A549 (cell line): Measurements from ENCODE around the gene LRSAM1. TPM values are rescaled to one million over a fixed set of nuclear protein-coding genes. Genes with fewer than 3 reads are reported as not detected.

Source experiments
- ATAC-seq, 2 experiments: fragments of 200-7000 bp in 1 of 2; fragments of >200 bp in 1 of 2; cut with Nextera tagmentation in 1 of 2; cut with Tn5 transposase in 1 of 2; 3 replicates each; pipeline versions ENCODE4 v1.8.0 to v1.9.1; 2018 to 2020; ENCODE audit warnings: mild to moderate bottlenecking in 1 of 2, moderate library complexity in 1 of 2
- CTCF ChIA-PET: fragments of 300-600 bp; sonication (Branson Sonifier 250); formaldehyde crosslinking; extraction: SDS; loops from one replicate; lab custom pipeline; 2021; ENCODE audit warnings: antibody characterized with exemption, inconsistent platforms; lab: Yijun Ruan, JAX
- POLR2A ChIA-PET: fragments of 350-600 bp; formaldehyde crosslinking; extraction: SDS; loops from one replicate; lab custom pipeline; 2021; ENCODE audit warnings: antibody characterized with exemption, inconsistent platforms; lab: Yijun Ruan, JAX
- DNase-seq, 2 experiments: peaks; one replicate each; pipeline versions ENCODE4 v3.0.0 to v3.0.0-alpha.2; 2011 to 2016; ENCODE audit warnings: low read depth in 1 of 2, low spot score in 1 of 2
- FAIRE-seq: peaks from 2 replicates; lab custom pipeline; 2011; peaks lifted over from hg19 to GRCh38; lab: Jason Lieb, UNC
- H3K27ac ChIP-seq, 2 experiments: fragments of >200 bp; sonication (Bioruptor Twin); formaldehyde crosslinking; 3 replicates each; pipeline ENCODE4 v1.5.1; 2016 to 2017
- H3K4me1 ChIP-seq: fragments of >200 bp; sonication (Bioruptor Twin); formaldehyde crosslinking; 3 replicates; pipeline ENCODE4 v1.6.1; 2016
- H3K4me2 ChIP-seq: fragments of >200 bp; sonication (Bioruptor Twin); formaldehyde crosslinking; 3 replicates; pipeline ENCODE4 v1.6.1; 2016
- H3K4me3 ChIP-seq: fragments of >200 bp; sonication (Bioruptor Twin); formaldehyde crosslinking; 3 replicates; pipeline ENCODE4 v1.5.1; 2016
- H3K9me3 ChIP-seq: fragments of >200 bp; sonication (Bioruptor Twin); formaldehyde crosslinking; 3 replicates; pipeline ENCODE4 v1.6.1; 2016
- BCL3 ChIP-seq: fragments of >200 bp; sonication (Bioruptor Twin); formaldehyde crosslinking; IDR thresholded peaks from 3 replicates; pipeline ENCODE4 v1.6.1; 2016
- CBX8 ChIP-seq: fragments of 200-600 bp; sonication (generic); IDR thresholded peaks from 2 replicates; pipeline ENCODE4 v1.6.1; 2016
- CHD4 ChIP-seq: fragments of 200-600 bp; sonication (generic); IDR thresholded peaks from 2 replicates; pipeline ENCODE4 v1.6.1; 2016; ENCODE audit warnings: antibody characterized with exemption, mild to moderate bottlenecking, borderline replicate concordance
- EHF ChIP-seq: fragments of 250-450 bp; sonication (Bioruptor Pico); IDR thresholded peaks from 2 replicates; pipeline ENCODE4 v1.5.0; 2020; ENCODE audit warnings: mild to moderate bottlenecking
- FOSB ChIP-seq: fragments of 250-450 bp; sonication (Bioruptor Pico); IDR thresholded peaks from 2 replicates; pipeline ENCODE4 v1.5.0; 2020; ENCODE audit warnings: mild to moderate bottlenecking, moderate library complexity
- HEYL ChIP-seq: fragments of 250-450 bp; sonication (Bioruptor Pico); IDR thresholded peaks from 2 replicates; pipeline ENCODE4 v1.8.0; 2021; ENCODE audit warnings: mild to moderate bottlenecking, moderate library complexity
- HMGXB4 ChIP-seq: fragments of 250-450 bp; sonication (Bioruptor Pico); IDR thresholded peaks from 2 replicates; pipeline ENCODE4 v1.5.0; 2021; ENCODE audit warnings: mild to moderate bottlenecking, moderate library complexity, borderline replicate concordance
- HOXA7 ChIP-seq: fragments of 250-450 bp; sonication (Bioruptor Pico); IDR thresholded peaks from 2 replicates; pipeline ENCODE4 v1.5.0; 2020; ENCODE audit warnings: mild to moderate bottlenecking, moderate library complexity
- HOXB5 ChIP-seq: fragments of 250-450 bp; sonication (Bioruptor Pico); IDR thresholded peaks from 2 replicates; pipeline ENCODE4 v1.5.0; 2020; ENCODE audit warnings: mild to moderate bottlenecking, moderate library complexity
- KDM1A ChIP-seq: fragments of 200-600 bp; sonication (generic); IDR thresholded peaks from 2 replicates; pipeline ENCODE4 v1.6.1; 2016; ENCODE audit warnings: low read depth, mild to moderate bottlenecking
- MAX ChIP-seq: IDR thresholded peaks from 2 replicates; pipeline ENCODE4 v1.6.1; 2012
- NPAS2 ChIP-seq: fragments of 250-450 bp; sonication (Bioruptor Pico); IDR thresholded peaks from 2 replicates; pipeline ENCODE4 v1.8.0; 2022; ENCODE audit warnings: mild to moderate bottlenecking, moderate library complexity, borderline replicate concordance
- NR3C1 ChIP-seq: fragments of >200 bp; sonication (Bioruptor Twin); formaldehyde crosslinking; IDR thresholded peaks from 3 replicates; pipeline ENCODE4 v1.6.1; 2017
- PBX3 ChIP-seq: IDR thresholded peaks from 2 replicates; pipeline ENCODE4 v1.6.1; 2012
- POLR2A ChIP-seq: IDR thresholded peaks from 2 replicates; pipeline ENCODE4 v1.6.1; 2012; ENCODE audit warnings: mild to moderate bottlenecking, low read length
- RARB ChIP-seq: fragments of 250-450 bp; sonication (Bioruptor Pico); IDR thresholded peaks from 2 replicates; pipeline ENCODE4 v1.8.0; 2021; ENCODE audit warnings: mild to moderate bottlenecking, moderate library complexity
- RFX5 ChIP-seq: fragments of 450-650 bp; IDR thresholded peaks from 2 replicates; pipeline ENCODE4 v1.7.1; 2014; ENCODE audit warnings: antibody characterized with exemption, mild to moderate bottlenecking, moderate library complexity
- SMC3 ChIP-seq: fragments of >200 bp; sonication (Bioruptor Twin); formaldehyde crosslinking; IDR thresholded peaks from 3 replicates; pipeline ENCODE4 v1.6.1; 2018; ENCODE audit warnings: inconsistent platforms
- USF2 ChIP-seq: fragments of 450-650 bp; IDR thresholded peaks from 2 replicates; pipeline ENCODE4 v1.6.1; 2014; ENCODE audit warnings: antibody characterized with exemption
- ZC3H11A ChIP-seq: fragments of 450-650 bp; IDR thresholded peaks from 2 replicates; pipeline ENCODE4 v1.6.1; 2014; ENCODE audit warnings: antibody characterized with exemption, mild to moderate bottlenecking
- ZFP36 ChIP-seq: fragments of 450-650 bp; IDR thresholded peaks from 2 replicates; pipeline ENCODE4 v1.6.1; 2014; ENCODE audit warnings: borderline replicate concordance; ENCODE audit not compliant: partially characterized antibody
- ZSCAN20 ChIP-seq: fragments of 250-450 bp; sonication (Bioruptor Pico); IDR thresholded peaks from 2 replicates; pipeline ENCODE4 v1.8.0; 2022; ENCODE audit warnings: mild to moderate bottlenecking, moderate library complexity
- WGBS: methylation state at CpG from one replicate; pipeline ENCODE4 v1.1.6; 2017; ENCODE audit errors: missing lambda C conversion rate; 5-methylcytosine and 5-hydroxymethylcytosine counted together
- polyA plus RNA-seq, 4 experiments: library from polyadenylated mRNA; depleted of rRNA in 3 of 4; stranded (reverse); fragments of >200 nt; fragmentation: RNase III in 1 of 4; extraction: RNeasy Plus Mini Kit Qiagen cat#74134 plus additional on column Dnase treatment in 1 of 4; gene quantifications; 2 replicates in 3 of 4; 3 replicates in 1 of 4; pipeline ENCODE4 v1.2.3, GENCODE V29; 2011 to 2017

Gene LRSAM1
- polyA plus RNA-seq, 2 of the 4 experiments (the other 2 are of a cell fraction), result 5.1 to 10.0 TPM

- 93% methylated on average over 4 of the region's 4 CpGs for WGBS
- CTCF ChIA-PET, result interaction anchor here (1.0 to 8.9 kb wide), 10 partner anchors 8 to 387 kb away, joined by 3 to 80 read pairs (median 4); partner anchors contain the start of gene TOR2A
- DNase-seq, result no peak
- no peak for ATAC-seq
- Histone ChIP-seq H3K4me3 (no peak overlapping the region), H3K27ac (0 out of 6 replicates have a peak overlapping the region, but pooled peaks of 1 of the 2 experiments have one; percentile 34), H3K4me2 (no peak overlapping the region), H3K9me3 (no peaks in the 10 kb centered on the region)
- FAIRE-seq, result no peak
- TF ChIP-seq USF2 (no peak), ZFP36 (peak; percentile 52)
- TF ChIP-seq, all 56 proteins: peak for 1
- POLR2A ChIA-PET, result no interaction called here
- H3K4me1 ChIP-seq, result peaks cover 31% of the 10 kb centered on the region
Measured at GRCh38 chr9:127534250-127534906, 83.1 kb downstream of the LRSAM1 start.

GRCh38 chr9:127534931-127535330 lies 83.6 kb downstream of the LRSAM1 start:
- FAIRE-seq, result no peak
- Histone ChIP-seq H3K27ac (peak overlapping the region in 1 of 2 experiments; percentile 66; a peak in 3 of 6 replicates), H3K4me2 (no peak overlapping the region), H3K4me1 (peaks cover 36% of the 10 kb centered on the region), H3K9me3 (no peaks in the 10 kb centered on the region), H3K4me3 (no peak overlapping the region)
- ChIA-PET CTCF (interaction anchor here (0.7 to 11.4 kb wide), 10 partner anchors 8 to 200 kb away, joined by 3 to 87 read pairs (median 4); partner anchors contain the start of gene TOR2A), POLR2A (no interaction called here)
- TF ChIP-seq ZSCAN20 (CRISPR knock-in tag), result no peak
- no peak for TF ChIP-seq ZC3H11A
- TF ChIP-seq ZFP36, result no peak
- no peak for TF ChIP-seq HOXB5 (CRISPR knock-in tag)
- TF ChIP-seq CHD4, result no peak
- no peak for TF ChIP-seq BCL3
- TF ChIP-seq RARB (CRISPR knock-in tag), result no peak
- no peak for TF ChIP-seq MAX
- TF ChIP-seq NR3C1, result no peak
- no peak for TF ChIP-seq HOXA7 (CRISPR knock-in tag)
- TF ChIP-seq PBX3, result no peak
- no peak for TF ChIP-seq POLR2A
- no peak for TF ChIP-seq KDM1A
- no peak for TF ChIP-seq RFX5
- 82% methylated on average over 12 of the region's 12 CpGs for WGBS
- DNase-seq, result no peak
- no peak for ATAC-seq

GRCh38 chr9:127535396-127535795 lies 84.1 kb downstream of the LRSAM1 start:
- Histone ChIP-seq H3K27ac (peak overlapping the region in 1 of 2 experiments; percentile 66; a peak in 3 of 6 replicates), H3K9me3 (no peaks in the 10 kb centered on the region), H3K4me2 (no peak overlapping the region), H3K4me1 (peaks cover 41% of the 10 kb centered on the region), H3K4me3 (no peak overlapping the region)
- CTCF ChIA-PET, result interaction anchor here (0.7 to 11.4 kb wide), 7 partner anchors 9 to 200 kb away, joined by 3 to 87 read pairs (median 10); partner anchors contain the start of gene TOR2A
- no peak for ATAC-seq
- FAIRE-seq, result no peak
- TF ChIP-seq HMGXB4, result no peak
- TF ChIP-seq SMC3, result no peak
- TF ChIP-seq BCL3, result no peak
- no peak for TF ChIP-seq NPAS2 (CRISPR knock-in tag)
- no peak for TF ChIP-seq EHF
- no peak for TF ChIP-seq USF2
- TF ChIP-seq CBX8, result no peak
- TF ChIP-seq HEYL (CRISPR knock-in tag), result no peak
- no peak for TF ChIP-seq FOSB (CRISPR knock-in tag)
- POLR2A ChIA-PET, result no interaction called here
- 95% methylated on average over 4 of the region's 6 CpGs for WGBS
- no peak for DNase-seq
